ENCODE results near the gene ZNF362.

Gene ZNF362

GRCh38 chr1:33273961-33274371, 17.7 kb downstream of the ZNF362 start:
- in situ Hi-C loops (cut with HindIII; ENCODE audit: low sequenced_read_pairs), result no loop called here
- no peak for TF ChIP-seq CTCF (IDR thresholded peaks at IDR 0.05; ENCODE audit: low read depth, low read length)
- no peak overlapping the region for H3K4me3 ChIP-seq (ENCODE audit: low read depth, low read length)
- no peak for DNase-seq (ENCODE audit: low read depth, low spot score)

GRCh38 chr1:33274446-33274845, 18.2 kb downstream of the ZNF362 start:
- TF ChIP-seq CTCF (IDR thresholded peaks at IDR 0.05; ENCODE audit: low read depth, low read length), result no peak
- DNase-seq (ENCODE audit: low read depth, low spot score), result no peak
- in situ Hi-C loops (cut with HindIII; ENCODE audit: low sequenced_read_pairs), result no loop called here
- no peak overlapping the region for H3K4me3 ChIP-seq (ENCODE audit: low read depth, low read length)

GRCh38 chr1:33275195-33275594, 18.9 kb downstream of the ZNF362 start:
- DNase-seq (ENCODE audit: low read depth, low spot score), result no peak
- in situ Hi-C loops (cut with HindIII; ENCODE audit: low sequenced_read_pairs), result no loop called here
- TF ChIP-seq CTCF (IDR thresholded peaks at IDR 0.05; ENCODE audit: low read depth, low read length), result no peak
- H3K4me3 ChIP-seq (ENCODE audit: low read depth, low read length), result no peak overlapping the region

- H3K4me3 ChIP-seq (ENCODE audit: low read depth, low read length), result no peak overlapping the region
- in situ Hi-C loops (cut with HindIII; ENCODE audit: low sequenced_read_pairs), result no loop called here
- no peak for TF ChIP-seq CTCF (IDR thresholded peaks at IDR 0.05; ENCODE audit: low read depth, low read length)
Measured at GRCh38 chr1:33275706-33276572, 19.6 kb downstream of the ZNF362 start.

GRCh38 chr1:33276573-33277298, 20.4 kb downstream of the ZNF362 start:
- no peak for TF ChIP-seq CTCF (IDR thresholded peaks at IDR 0.05; ENCODE audit: low read depth, low read length)
- H3K4me3 ChIP-seq (ENCODE audit: low read depth, low read length), result no peak overlapping the region
- DNase-seq (ENCODE audit: low read depth, low spot score), result no peak
- in situ Hi-C loops (cut with HindIII; ENCODE audit: low sequenced_read_pairs), result no loop called here

More at GRCh38 chr1:33275706-33276572, 19.6 kb downstream of the ZNF362 start:
- DNase-seq (ENCODE audit: low read depth, low spot score), result no peak

GRCh38 chr1:33277488-33278084, 21.3 kb downstream of the ZNF362 start:
- in situ Hi-C loops (cut with HindIII; ENCODE audit: low sequenced_read_pairs), result no loop called here
- no peak overlapping the region for H3K4me3 ChIP-seq (ENCODE audit: low read depth, low read length)
- TF ChIP-seq CTCF (IDR thresholded peaks at IDR 0.05; ENCODE audit: low read depth, low read length), result no peak
- DNase-seq (ENCODE audit: low read depth, low spot score), result no peak
